Transverse colon (tissue), 4 donors: Measurements from ENCODE around the gene DES. TPM values are rescaled to one million over a fixed set of nuclear protein-coding genes. Genes with fewer than 3 reads are reported as not detected.

ENCODE experiments used
- DNase-seq: peaks from one replicate; pipeline ENCODE4 v3.0.0-alpha.2; 2019
- H3K27ac ChIP-seq, 4 donors: fragments of 200-600 bp; sonication (generic); 2 replicates each; pipeline ENCODE4 v1.5.1; 2016 to 2018; ENCODE audit warnings: inconsistent platforms in 4 of 4
- H3K27me3 ChIP-seq: fragments of 200-600 bp; sonication (generic); 2 replicates; pipeline ENCODE4 v1.5.1; 2017; ENCODE audit warnings: inconsistent platforms
- H3K36me3 ChIP-seq, 4 donors: fragments of 200-600 bp; sonication (generic); 2 replicates each; pipeline ENCODE4 v1.5.1; 2017 to 2019; ENCODE audit warnings: inconsistent platforms in 4 of 4
- H3K4me1 ChIP-seq, 4 donors: fragments of 200-600 bp; sonication (generic); 2 replicates each; pipeline ENCODE4 v1.5.1; 2017 to 2020; ENCODE audit warnings: inconsistent platforms in 4 of 4
- H3K4me3 ChIP-seq, 4 donors: fragments of 200-600 bp; sonication (generic); 1 replicate in 1 of 4; 2 replicates in 3 of 4; pipeline versions ENCODE4 v1.5.1 to v1.6.1; 2017 to 2019; ENCODE audit warnings: inconsistent platforms in 4 of 4
- H3K9me3 ChIP-seq, 2 donors: fragments of 200-600 bp; sonication (generic); 2 replicates each; pipeline ENCODE4 v1.5.1; 2017 to 2019; ENCODE audit warnings: inconsistent platforms in 2 of 2
- EP300 ChIP-seq: sonication (generic); formaldehyde crosslinking; IDR thresholded peaks from one replicate; pipeline ENCODE4 v1.6.1; 2017; ENCODE audit warnings: antibody characterized with exemption, low read depth
- POLR2A ChIP-seq: fragments of 450-650 bp; IDR thresholded peaks from one replicate; pipeline ENCODE4 v1.6.1; 2016; ENCODE audit warnings: antibody characterized with exemption, mild to moderate bottlenecking, moderate library complexity
- POLR2AphosphoS5 ChIP-seq, 3 donors: sonication (generic); formaldehyde crosslinking; IDR thresholded peaks; one replicate each; pipeline ENCODE4 v1.6.1; 2016; ENCODE audit warnings: antibody characterized with exemption in 3 of 3
- WGBS, 2 donors: methylation state at CpG; one replicate each; pipeline ENCODE4 v1.1.5; 2018; ENCODE audit warnings: low coverage in 1 of 2; 5-methylcytosine and 5-hydroxymethylcytosine counted together
- in situ Hi-C, 4 donors: fragments of 200-750 bp; cut with MboI; loops; one replicate each; pipeline versions ENCODE4 v1.15.0 to v1.15.1; 2017; ENCODE audit warnings: low sequenced_read_pairs in 3 of 4, low pct_ligation_motif_present in 1 of 4, low pct_unique_long_range_greater_than_20kb in 1 of 4
- intact Hi-C: fragments of 100-400 bp; cut with DNase I; formaldehyde crosslinking; loops from one replicate; pipeline ENCODE4 v1.15.1; 2023; ENCODE audit warnings: low total_unique reads
- total RNA-seq, 4 donors: library from RNA; depleted of rRNA; stranded (reverse); fragments of >200 nt; gene quantifications; one replicate each; pipeline ENCODE4 v1.1.0, GENCODE V29; 2016
- TF ChIP-seq, protein P1 (sequence below), 5 experiments: fragments of 200-600 bp in 3 of 5; fragments of 450-650 bp in 2 of 5; sonication (generic) in 3 of 5; IDR thresholded peaks; 1 replicate in 2 of 5; 2 replicates in 3 of 5; pipeline ENCODE4 v1.5.1; 2016 to 2017; ENCODE audit warnings: antibody characterized with exemption in 5 of 5, inconsistent platforms in 3 of 5, mild to moderate bottlenecking in 2 of 5, moderate library complexity in 1 of 5

DES gene
- total RNA-seq, 4 donors from 2014 or later = 1,000 to 12,373 (median 1,519) TPM

DNA sequence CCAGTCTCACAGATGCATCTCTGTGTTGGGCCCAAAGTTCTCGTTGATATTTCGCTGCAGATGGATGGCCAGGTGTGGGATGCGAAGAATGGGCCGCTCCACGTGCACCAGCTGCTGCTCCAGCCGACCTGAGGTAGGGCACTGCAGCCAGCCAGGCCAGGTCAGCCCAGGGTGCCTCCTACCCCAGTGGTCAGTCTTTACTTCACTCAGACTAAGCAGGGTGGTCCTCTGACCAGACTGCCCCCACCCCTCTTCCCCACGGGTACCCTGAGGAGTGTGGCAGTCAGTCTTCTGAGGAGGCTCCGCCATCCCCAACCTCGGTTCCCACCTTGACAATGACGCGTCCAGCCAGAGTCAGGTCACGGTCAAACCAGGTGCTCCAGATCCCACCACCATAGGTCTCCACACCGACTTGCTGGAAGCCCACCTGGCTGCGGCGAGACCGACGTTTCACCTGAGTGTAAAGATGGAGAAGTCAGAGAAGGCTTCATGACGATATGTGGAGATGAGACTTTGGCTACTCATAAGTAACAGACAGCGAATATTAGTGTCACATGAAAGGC is 32.1 kb upstream of the DES start:
- peaks cover 10 to 18% (median 14%) of the 10 kb centered on the region in 4 donors for H3K4me1 ChIP-seq
- H3K27me3 ChIP-seq = no peaks in the 10 kb centered on the region
- 94 to 100% methylated on average over 2 to 19 of the region's 19 CpGs for WGBS, 2 donors
- intact Hi-C loops (loop anchor here (10.0 kb wide), 1 partner anchor 1161 kb away; no protein-coding TSS in a partner anchor), in situ Hi-C loops (no loop called here)
- H3K36me3 ChIP-seq = peaks cover 0 to 27% (median 11%) of the 10 kb centered on the region in 4 donors
- peak overlapping the region in 1 of 4 donors; percentile 92 for H3K4me3 ChIP-seq
- no peak for DNase-seq
- TF ChIP-seq POLR2A = no peak
- no peak for TF ChIP-seq EP300
- TF ChIP-seq POLR2AphosphoS5 (IDR thresholded peaks at IDR 0.05) = no peak
- TF ChIP-seq, protein P1, sequence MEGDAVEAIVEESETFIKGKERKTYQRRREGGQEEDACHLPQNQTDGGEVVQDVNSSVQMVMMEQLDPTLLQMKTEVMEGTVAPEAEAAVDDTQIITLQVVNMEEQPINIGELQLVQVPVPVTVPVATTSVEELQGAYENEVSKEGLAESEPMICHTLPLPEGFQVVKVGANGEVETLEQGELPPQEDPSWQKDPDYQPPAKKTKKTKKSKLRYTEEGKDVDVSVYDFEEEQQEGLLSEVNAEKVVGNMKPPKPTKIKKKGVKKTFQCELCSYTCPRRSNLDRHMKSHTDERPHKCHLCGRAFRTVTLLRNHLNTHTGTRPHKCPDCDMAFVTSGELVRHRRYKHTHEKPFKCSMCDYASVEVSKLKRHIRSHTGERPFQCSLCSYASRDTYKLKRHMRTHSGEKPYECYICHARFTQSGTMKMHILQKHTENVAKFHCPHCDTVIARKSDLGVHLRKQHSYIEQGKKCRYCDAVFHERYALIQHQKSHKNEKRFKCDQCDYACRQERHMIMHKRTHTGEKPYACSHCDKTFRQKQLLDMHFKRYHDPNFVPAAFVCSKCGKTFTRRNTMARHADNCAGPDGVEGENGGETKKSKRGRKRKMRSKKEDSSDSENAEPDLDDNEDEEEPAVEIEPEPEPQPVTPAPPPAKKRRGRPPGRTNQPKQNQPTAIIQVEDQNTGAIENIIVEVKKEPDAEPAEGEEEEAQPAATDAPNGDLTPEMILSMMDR (IDR thresholded peaks at IDR 0.05) = no peak
- no peak overlapping the region for H3K27ac ChIP-seq
- H3K9me3 ChIP-seq = no peaks in the 10 kb centered on the region

DNA sequence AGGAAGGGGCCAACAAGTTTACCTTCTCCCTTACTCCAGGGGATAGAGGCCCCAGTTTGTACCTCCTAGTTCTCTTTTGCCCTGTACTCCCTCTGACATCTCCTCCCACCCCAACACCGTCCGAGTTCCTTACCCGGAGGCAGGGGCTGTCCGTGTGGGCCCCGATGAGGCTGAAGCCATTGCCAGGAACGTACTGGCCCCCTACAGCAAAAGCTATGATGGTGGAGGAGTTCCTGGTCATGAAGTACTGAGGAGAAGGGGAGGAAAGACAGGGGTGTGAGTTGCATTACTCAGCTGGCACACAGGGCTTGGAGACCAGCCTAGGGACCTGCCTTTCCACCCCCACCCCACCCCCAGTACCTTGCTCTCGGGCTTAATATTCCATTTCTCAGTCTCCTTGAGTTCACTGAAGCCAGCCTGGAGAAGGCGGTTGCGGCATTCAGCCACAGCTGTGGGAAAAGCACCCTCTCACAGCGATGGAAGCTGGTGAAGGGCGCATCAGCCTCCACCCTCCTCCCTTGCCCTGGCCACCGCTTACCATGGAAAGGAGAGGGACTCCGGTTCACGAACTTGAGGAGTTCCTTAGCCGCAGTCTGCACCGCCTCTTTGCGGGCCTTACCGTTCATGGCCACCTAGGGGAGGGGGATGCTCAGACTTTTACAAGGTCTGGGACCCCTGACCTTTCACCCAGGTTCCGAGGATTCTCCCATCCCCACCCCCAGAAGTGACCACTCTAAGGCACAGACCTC is 31.5 kb upstream of the DES start:
- in situ Hi-C loops (no loop called here), intact Hi-C loops (loop anchor here (10.0 kb wide), 1 partner anchor 1162 kb away; no protein-coding TSS in a partner anchor)
- 39 to 86% methylated on average over 1 to 19 of the region's 19 CpGs for WGBS, 2 donors
- TF ChIP-seq EP300 (no peak), POLR2A (no peak), POLR2AphosphoS5 (IDR thresholded peaks at IDR 0.05) (no peak)
- TF ChIP-seq, protein P1 (IDR thresholded peaks at IDR 0.05) = no peak
- H3K9me3 ChIP-seq = no peaks in the 10 kb centered on the region
- H3K27me3 ChIP-seq = no peaks in the 10 kb centered on the region
- H3K4me3 ChIP-seq = peak overlapping the region; percentile 61 to 96 (median 88)
- no peak for DNase-seq
- H3K4me1 ChIP-seq = peaks cover 10 to 18% (median 14%) of the 10 kb centered on the region in 4 donors
- peaks cover 0 to 27% (median 8%) of the 10 kb centered on the region in 4 donors for H3K36me3 ChIP-seq
- H3K27ac ChIP-seq = peak overlapping the region; percentile 93 to 100 (median 97)

DNA sequence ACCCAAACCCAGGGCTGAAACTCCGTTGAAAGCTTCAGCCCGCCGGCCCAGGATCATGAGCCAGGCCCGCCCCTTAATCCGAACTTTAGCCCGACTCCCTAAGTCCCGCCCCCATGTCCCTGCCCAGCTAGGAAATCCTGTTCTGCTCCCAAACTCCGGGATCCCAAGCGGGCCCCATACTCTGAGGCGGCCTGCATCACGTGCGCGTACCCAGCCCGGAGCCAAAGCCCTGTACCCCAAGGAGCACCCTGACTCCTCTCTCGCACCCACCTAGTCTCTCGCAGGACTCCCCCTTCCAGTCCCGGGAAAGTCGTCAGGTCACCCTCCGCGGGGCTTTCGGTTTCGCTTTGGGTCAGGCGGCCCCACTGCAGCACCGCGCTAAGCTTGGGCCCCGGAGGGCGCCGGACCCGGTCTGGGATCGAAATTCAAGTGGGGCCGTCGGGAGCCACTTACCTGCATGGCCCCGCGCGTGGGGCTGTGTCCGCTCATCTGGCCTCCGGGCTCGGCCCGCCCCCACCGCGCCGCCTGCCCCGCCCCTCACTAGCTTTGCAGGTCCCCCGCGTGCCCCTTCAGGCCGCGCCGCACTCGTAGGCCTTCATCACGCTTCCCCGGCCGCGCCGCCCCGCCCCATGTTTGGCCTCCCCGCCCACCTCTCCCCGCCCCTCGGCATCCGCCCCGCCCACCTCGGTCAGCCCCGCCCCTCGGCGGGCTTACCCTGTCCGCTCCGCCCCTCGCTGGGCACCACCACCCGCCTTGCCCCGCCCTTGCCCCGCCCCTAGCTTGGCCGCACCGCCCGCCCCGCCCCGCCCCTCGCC is 30.7 kb upstream of the DES start, which contains the start of gene DNPEP:
Gene DNPEP, minus strand, starts transcription at position 607 of the 815 bp plus-strand sequence. Its CDS starts 118 bp downstream, at position 489.
- intact Hi-C loops = loop anchor here (10.0 kb wide), 1 partner anchor 1163 kb away; no protein-coding TSS in a partner anchor
- peak; percentile 86 for DNase-seq

DNA sequence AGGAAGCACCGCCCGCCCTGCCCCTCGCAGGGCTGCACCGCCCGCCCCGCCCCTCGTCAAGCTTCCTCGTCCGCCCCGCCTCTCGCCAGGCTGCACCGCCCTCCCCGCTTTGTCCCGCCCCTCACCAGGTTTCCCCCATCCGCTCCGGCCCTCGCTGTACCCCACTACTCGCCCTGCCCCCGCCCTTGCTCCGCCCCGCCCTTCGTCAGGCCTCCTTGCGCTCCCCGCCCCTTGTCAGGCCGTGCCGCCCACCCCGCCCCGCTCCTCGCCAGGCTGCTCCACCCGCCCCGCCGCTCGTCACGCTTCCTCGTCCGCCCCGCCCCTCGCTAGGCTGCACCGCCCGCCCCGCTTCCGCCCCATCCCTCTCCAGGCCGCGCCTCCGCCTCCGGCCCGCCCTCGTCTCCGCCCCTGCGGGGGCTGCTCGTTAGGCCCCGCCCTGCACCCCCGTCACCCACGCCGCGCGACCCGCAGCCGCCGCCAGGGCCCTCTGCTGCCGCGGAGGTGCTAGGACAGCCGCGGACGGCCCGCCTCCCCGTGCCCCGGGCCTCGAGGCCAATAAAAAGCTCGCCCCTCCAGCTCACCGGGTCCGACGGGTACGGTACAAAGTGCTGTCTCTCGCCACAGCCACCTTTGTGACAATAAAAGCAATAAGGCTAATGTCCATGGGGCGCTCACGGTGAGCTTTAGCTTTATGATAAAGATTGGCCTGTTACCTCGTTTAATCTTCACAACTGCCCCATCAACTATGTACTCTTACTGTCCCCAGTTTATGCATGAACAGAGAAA is 29.9 kb upstream of the DES start:
- intact Hi-C loops (loop anchor here (10.0 kb wide), 1 partner anchor 1164 kb away; no protein-coding TSS in a partner anchor), in situ Hi-C loops (no loop called here)
- H3K27me3 ChIP-seq = no peaks in the 10 kb centered on the region
- peak overlapping the region; percentile 93 to 100 (median 97) for H3K27ac ChIP-seq
- H3K36me3 ChIP-seq = peaks cover 0 to 18% (median 5%) of the 10 kb centered on the region in 4 donors
- TF ChIP-seq, protein P1 (IDR thresholded peaks at IDR 0.05) = peak; percentile 52 to 88 (median 62)
- TF ChIP-seq POLR2A (no peak), POLR2AphosphoS5 (IDR thresholded peaks at IDR 0.05) (peak in 2 of 3 donors; percentile 15 to 54), EP300 (no peak)
- peaks cover 10 to 18% (median 14%) of the 10 kb centered on the region in 4 donors for H3K4me1 ChIP-seq
- peak; percentile 99 for DNase-seq
- 0 to 3% methylated on average over 1 to 12 of the region's 78 CpGs for WGBS, 2 donors
- no peaks in the 10 kb centered on the region for H3K9me3 ChIP-seq
- H3K4me3 ChIP-seq = peak overlapping the region; percentile 11 to 83 (median 54)

More for the DNA sequence above, 30.7 kb upstream of the DES start, which contains the start of gene DNPEP:
- peak; percentile 77 for TF ChIP-seq POLR2A
- TF ChIP-seq EP300 = no peak
- TF ChIP-seq POLR2AphosphoS5 (IDR thresholded peaks at IDR 0.05) = peak; percentile 54 to 60 (median 56)
- Histone ChIP-seq H3K36me3 (peaks cover 0 to 25% (median 5%) of the 10 kb centered on the region in 4 donors), H3K27me3 (no peaks in the 10 kb centered on the region), H3K27ac (peak within 1 kb of the TSS; percentile 93 to 100 (median 97)), H3K4me3 (peak within 1 kb of the TSS; percentile 61 to 96 (median 88)), H3K9me3 (no peaks in the 10 kb centered on the region), H3K4me1 (peaks cover 10 to 18% (median 14%) of the 10 kb centered on the region in 4 donors)
- in situ Hi-C loops = no loop called here
- WGBS, 2 donors = 1% methylated on average over 26 of the region's 76 CpGs; no CpG with 5 or more reads in 1 of the 2 donors
